ENCODE results near the gene ELFN1. TPM values are rescaled to one million over a fixed set of nuclear protein-coding genes. Genes with fewer than 3 reads are reported as not detected.

Gene ELFN1
- 0.24 to 0.37 TPM (median 0.33 TPM) in 5 replicates for total RNA-seq (2022; extraction: Qiagen RNA extraction)

DNA sequence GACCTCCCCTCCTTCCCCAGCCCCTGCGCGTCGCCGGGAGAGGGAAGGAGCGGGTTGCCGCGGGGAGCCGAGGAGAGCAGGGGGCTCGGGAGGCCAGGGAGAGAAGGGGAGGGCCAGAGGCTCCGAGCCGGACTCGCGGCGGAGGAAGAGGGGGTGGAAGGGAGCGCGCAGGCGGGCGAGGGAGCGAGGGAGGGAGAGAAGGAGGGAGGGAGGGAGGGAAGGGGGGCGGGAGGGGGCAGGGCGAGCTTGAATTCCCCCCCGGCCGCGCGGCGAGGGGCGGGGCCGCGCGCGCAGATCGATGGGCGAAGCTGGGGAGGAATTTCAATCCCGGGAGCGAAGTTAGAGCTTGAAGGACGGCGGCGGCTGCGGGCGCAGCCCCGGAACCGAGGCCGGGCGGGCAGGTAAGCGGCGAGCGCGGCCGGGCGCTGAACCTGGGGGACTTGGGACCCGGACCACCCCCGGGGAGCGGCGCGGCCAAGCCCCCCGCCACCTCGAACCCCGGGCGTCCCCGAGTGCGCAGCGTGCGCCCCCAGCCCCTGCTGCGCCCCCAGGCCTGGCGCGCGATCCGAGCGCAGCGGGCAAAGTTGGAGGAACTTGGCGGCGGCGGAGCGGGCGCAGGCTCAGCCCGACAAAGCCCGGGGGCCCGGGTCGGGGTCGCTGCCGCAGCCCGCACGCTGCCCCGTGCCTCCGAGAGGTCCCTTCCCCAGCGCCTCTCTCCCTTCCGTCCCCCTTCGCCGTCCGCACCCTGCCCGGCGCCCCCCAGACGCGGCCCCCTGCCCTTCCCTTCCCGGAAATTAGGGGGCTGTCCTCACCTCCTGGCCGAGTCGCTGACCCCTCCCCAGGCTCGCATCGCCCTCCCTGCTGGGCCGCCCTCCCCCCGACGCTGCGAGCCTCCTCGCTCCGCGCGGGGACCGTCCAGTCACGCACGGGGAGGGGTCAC, at the start of gene ELFN1:
ELFN1 (plus strand) TSS at position 324 of the 940 bp plus-strand sequence. CDS start 74,320 bp downstream, outside the sequence.

Other genes starting within 250 kb of the ELFN1 start
- 12.1 to 22.7 TPM (median 20.7 TPM) in 5 replicates for gene MICALL2, start 210.8 kb upstream of the ELFN1 start, total RNA-seq (2022; extraction: Qiagen RNA extraction)
- gene INTS1, start 165.9 kb upstream of the ELFN1 start, total RNA-seq (2022; extraction: Qiagen RNA extraction): 34.2 to 66.2 TPM (median 60.1 TPM) in 5 replicates
- 24.6 to 47.9 TPM (median 38.8 TPM) in 5 replicates for gene MAFK, start 139.6 kb upstream of the ELFN1 start, total RNA-seq (2022; extraction: Qiagen RNA extraction)
- 4.1 to 10.4 TPM (median 8.8 TPM) in 5 replicates for gene TMEM184A, start 114.1 kb upstream of the ELFN1 start, total RNA-seq (2022; extraction: Qiagen RNA extraction)
- 71.6 to 92.3 TPM (median 86.8 TPM) in 5 replicates for gene PSMG3, start 100.2 kb upstream of the ELFN1 start, total RNA-seq (2022; extraction: Qiagen RNA extraction)